ENCODE results near the gene CD27. TPM values are rescaled to one million over a fixed set of nuclear protein-coding genes. Genes with fewer than 3 reads are reported as not detected.
"Not testable (repeated sequence)": the region's sequence is repeated elsewhere in the genome, so short reads cannot be mapped to it uniquely, and the experiment has no call there.

The CD27 gene
- total RNA-seq, 2 donors from 2014 or later = 53.1 to 90.5 TPM

DNA sequence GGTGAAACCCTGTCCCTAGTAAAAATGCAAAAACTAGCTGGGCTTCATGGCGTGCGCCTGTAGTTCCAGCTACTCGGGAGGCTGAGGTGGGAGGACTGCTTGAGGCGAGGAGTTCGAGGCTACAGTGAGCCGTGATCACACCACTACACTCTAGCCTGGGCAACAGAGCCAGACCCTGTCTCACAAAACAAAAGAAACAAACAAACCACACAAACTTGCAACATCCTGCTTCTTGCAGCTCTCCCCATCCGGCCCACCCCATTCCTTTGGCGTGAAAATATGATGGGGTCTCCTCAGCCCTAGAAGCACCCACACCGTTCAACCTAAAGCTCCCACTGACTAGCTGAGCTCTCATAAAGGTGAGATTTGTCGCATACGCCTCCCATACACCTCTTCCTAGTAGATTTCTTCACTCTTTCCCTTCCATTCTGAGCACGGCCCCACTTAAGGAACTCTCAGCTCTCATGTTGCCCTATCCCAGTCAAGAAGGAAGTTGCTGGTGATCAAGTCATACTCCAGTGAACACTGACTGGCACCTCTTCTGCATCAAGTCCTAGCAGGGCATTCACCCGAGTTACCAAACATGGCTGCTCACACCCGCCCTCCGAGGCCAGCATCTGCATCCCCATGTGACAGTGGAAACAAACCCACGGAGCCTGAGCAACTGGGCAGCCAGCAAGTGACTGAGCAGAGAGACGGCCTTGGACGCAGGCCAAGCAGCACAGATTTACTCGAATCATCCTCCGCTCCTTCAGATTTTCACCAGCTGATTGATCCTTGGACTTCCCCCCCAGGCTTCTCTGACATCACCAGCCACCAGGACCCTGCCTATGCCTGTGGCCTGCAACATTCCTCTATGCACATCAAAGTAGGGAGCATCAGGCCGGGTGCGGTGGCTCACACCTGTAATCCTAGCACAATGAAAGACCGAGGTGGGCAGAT, 18.9 kb upstream of the CD27 start:
- ATAC-seq (replicated peaks in 1 of 2) (no peak), DNase-seq (peak in 1 of 2 donors; percentile 59)
- Mint-ChIP-seq H3K36me3 (ENCODE audit: insufficient read depth in 2 of 2) (no peaks in the 10 kb centered on the region), H3K27me3 (ENCODE audit: low read depth) (no peaks in the 10 kb centered on the region), H3K9me3 (no peaks in the 10 kb centered on the region), H3K27ac (peak overlapping the region; percentile 100), H3K4me1 (ENCODE audit: low read depth) (peaks cover 72% of the 10 kb centered on the region), H3K4me3 (peak overlapping the region; percentile 92 to 98)

DNA sequence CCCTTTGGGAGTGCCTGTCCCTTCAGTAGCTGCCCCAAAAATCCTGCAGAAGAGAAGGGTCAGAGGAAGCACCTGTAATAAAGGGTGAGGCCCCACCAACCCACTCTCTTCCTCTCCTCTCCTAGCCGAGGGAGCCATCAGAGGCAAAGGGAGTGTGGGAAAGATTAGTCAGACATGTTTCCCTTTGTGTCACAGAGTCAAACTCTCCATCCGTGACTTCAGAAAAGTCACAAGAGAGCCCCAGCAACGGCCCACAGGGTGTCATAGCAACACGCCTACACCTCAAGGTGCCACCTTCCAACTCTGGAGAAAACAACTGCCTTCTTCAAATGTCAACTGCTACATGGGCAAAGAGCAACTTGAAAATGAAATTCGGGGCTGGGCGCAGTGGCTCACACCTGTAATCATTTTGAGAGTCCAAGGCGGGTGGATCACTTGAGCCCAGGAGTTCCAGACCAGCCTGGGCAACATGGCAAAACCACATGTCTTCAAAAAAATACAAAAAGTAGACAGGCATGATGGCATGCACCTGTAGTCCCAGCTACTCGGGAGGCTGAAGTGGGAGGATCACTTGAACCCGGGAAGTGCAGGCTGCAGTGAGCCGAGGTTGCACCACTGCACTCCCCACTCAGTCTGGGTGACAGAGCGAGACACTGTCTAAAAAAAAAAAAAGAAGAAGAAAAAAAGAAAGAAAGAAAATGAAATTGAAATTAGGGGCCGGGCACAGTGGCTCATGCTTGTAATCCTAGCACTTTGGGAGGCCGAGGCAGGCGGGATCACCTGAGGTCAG, 17.7 kb upstream of the CD27 start:
- Mint-ChIP-seq H3K27me3 (ENCODE audit: low read depth) (no peaks in the 10 kb centered on the region), H3K27ac (peak overlapping the region; percentile 100), H3K4me1 (ENCODE audit: low read depth) (peaks cover 82% of the 10 kb centered on the region), H3K4me3 (peak overlapping the region; percentile 92 to 98), H3K36me3 (ENCODE audit: insufficient read depth in 2 of 2) (no peaks in the 10 kb centered on the region), H3K9me3 (no peaks in the 10 kb centered on the region)
- peak; percentile 91 to 96 for DNase-seq
- ATAC-seq (replicated peaks in 1 of 2) = peak; percentile 87 to 90

GRCh38 chr12:6427796-6428195, 17.0 kb upstream of the CD27 start:
- peak overlapping the region; percentile 100 for H3K27ac Mint-ChIP-seq
- peaks cover 89% of the 10 kb centered on the region for H3K4me1 Mint-ChIP-seq (ENCODE audit: low read depth)
- H3K36me3 Mint-ChIP-seq (ENCODE audit: insufficient read depth in 2 of 2); H3K27me3 Mint-ChIP-seq (ENCODE audit: low read depth); DNase-seq; ATAC-seq (replicated peaks in 1 of 2); H3K9me3 Mint-ChIP-seq: not testable (repeated sequence)
- H3K4me3 Mint-ChIP-seq = peak overlapping the region; percentile 92 to 98

- H3K36me3 Mint-ChIP-seq (ENCODE audit: insufficient read depth in 2 of 2) = no peaks in the 10 kb centered on the region
- peak overlapping the region; percentile 100 for H3K27ac Mint-ChIP-seq
- ATAC-seq (replicated peaks in 1 of 2) (no peak), DNase-seq (no peak)
- H3K27me3 Mint-ChIP-seq (ENCODE audit: low read depth) = no peaks in the 10 kb centered on the region
- peaks cover 92% of the 10 kb centered on the region for H3K4me1 Mint-ChIP-seq (ENCODE audit: low read depth)
- no peaks in the 10 kb centered on the region for H3K9me3 Mint-ChIP-seq
- peak overlapping the region; percentile 92 to 98 for H3K4me3 Mint-ChIP-seq
Observed at GRCh38 chr12:6428326-6428725, 16.4 kb upstream of the CD27 start.

GRCh38 chr12:6430124-6430989, 14.4 kb upstream of the CD27 start:
- peak overlapping the region; percentile 79 to 81 for H3K4me3 Mint-ChIP-seq
- H3K36me3 Mint-ChIP-seq (ENCODE audit: insufficient read depth in 2 of 2) = no peaks in the 10 kb centered on the region
- DNase-seq (peak; percentile 56 to 63), ATAC-seq (replicated peaks in 1 of 2) (peak in 1 of 2 donors; percentile 5)
- H3K27me3 Mint-ChIP-seq (ENCODE audit: low read depth) = no peaks in the 10 kb centered on the region
- peaks cover 92% of the 10 kb centered on the region for H3K4me1 Mint-ChIP-seq (ENCODE audit: low read depth)
- H3K9me3 Mint-ChIP-seq = no peaks in the 10 kb centered on the region
- peak overlapping the region; percentile 88 for H3K27ac Mint-ChIP-seq

DNA sequence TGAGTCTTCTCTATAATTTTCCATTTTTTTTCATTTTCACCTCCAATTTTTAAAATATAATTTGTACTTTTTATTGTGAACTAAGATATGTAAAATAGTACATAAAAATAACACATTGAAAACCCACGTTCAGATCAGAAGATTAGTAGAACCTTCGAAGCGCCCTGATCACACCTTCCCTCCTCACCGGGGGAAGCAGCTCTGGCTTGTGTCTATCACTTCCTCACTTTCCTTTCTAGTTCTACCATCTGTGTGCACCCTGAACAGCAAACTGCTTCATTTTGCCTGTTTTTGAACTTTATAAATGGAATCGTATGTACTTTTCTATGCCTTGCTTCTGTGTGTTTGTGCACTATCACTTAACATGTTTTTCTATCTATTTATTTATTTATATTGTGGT, 11.8 kb upstream of the CD27 start:
- DNase-seq = no peak
- H3K4me3 Mint-ChIP-seq = peak overlapping the region; percentile 57 to 58

DNA sequence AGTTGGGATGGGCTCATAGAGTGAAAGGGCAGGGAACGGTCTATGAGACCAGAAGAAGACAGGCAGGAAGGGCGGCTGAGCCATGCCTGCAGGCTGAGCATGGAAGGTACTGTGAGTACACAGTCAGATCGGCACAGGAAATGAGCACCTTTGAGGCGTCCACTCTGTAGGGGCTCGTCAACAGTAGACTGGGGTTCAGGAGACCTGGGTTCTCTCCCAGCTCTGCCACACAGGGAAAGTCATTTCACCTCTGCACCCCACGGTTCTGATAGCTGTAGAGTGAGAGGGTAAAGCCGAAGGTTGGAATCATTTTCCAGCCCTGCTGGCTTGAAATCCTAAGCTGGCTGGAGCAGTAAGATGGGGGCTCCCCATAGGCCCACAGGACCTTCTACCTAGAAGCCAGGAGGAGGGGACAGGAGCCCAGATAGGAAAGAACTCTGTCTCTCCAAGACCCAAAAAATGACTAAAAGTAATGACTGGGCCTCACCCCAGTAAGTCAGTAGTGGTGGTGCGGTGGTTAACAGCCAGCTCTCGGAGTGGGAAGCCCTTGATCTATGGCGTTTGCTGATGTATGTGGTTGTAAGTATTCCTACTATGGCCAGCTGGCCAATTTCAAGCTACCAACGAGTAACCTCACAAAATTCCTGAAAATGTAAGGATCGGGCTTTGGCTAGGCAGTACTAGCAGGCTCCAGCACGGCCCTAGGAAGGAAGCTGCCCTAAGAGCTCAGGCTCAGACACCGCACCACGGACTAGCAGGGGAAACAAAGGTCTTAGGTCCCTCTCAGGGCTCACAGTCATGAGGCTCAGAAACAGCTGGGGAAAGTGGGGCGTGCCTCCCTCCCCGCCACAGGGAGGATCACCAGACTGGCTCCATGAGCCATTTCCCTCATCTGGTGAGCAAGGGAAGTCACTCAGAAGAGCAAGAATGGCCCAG, 10.3 kb upstream of the CD27 start:
- ATAC-seq (replicated peaks in 1 of 2) = peak; percentile 90 to 92
- H3K36me3 Mint-ChIP-seq (ENCODE audit: insufficient read depth in 2 of 2) = peaks cover 0 to 2% of the 10 kb centered on the region in 2 donors
- peak; percentile 60 to 71 for DNase-seq
- H3K4me1 Mint-ChIP-seq (ENCODE audit: low read depth) = peaks cover 91% of the 10 kb centered on the region
- peak overlapping the region; percentile 83 to 87 for H3K4me3 Mint-ChIP-seq
- no peaks in the 10 kb centered on the region for H3K27me3 Mint-ChIP-seq (ENCODE audit: low read depth)
- H3K9me3 Mint-ChIP-seq = no peaks in the 10 kb centered on the region
- H3K27ac Mint-ChIP-seq = peak overlapping the region; percentile 93

More for the DNA sequence above, 11.8 kb upstream of the CD27 start:
- Mint-ChIP-seq H3K4me1 (ENCODE audit: low read depth) (peaks cover 87% of the 10 kb centered on the region), H3K27me3 (ENCODE audit: low read depth) (no peaks in the 10 kb centered on the region), H3K36me3 (ENCODE audit: insufficient read depth in 2 of 2) (peaks cover 0 to 2% of the 10 kb centered on the region in 2 donors), H3K27ac (no peak overlapping the region), H3K9me3 (no peaks in the 10 kb centered on the region)
- no peak for ATAC-seq (replicated peaks in 1 of 2)

DNA sequence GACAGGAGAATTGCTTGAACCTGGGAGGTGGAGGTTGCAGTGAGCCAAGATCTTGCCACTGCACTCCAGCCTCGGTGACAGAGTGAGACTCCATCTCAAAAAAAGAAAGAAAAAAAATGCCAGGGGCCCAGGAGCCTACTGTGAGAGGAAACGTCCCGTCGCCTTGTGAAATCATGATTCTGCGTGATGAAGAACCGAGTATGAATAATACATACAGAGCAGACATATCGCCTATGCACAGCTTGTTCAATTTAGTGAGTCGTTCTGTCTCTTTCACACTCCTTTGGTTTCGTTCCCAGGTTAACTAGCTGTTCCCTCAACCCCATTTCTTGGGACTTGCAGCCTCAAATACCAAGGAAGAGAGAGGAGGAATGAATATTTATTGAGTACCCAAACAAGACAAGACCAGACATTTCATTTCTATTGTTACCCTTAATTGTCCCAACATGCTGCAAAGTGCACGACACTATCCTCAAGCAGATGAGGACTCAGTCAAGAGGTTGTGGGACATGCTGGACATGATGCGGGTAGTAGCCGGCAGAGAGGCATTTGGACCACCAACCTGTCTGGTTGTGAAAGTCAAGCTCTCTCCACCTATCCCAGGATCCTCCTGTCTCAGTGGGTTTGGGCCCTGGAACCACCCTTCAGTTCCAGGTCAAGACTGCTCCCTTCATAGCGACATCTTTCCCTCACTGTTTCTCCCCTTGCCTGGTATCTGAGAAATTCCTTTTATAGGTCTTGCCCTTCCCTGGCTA, 8.6 kb upstream of the CD27 start:
- Mint-ChIP-seq H3K4me3 (no peak overlapping the region), H3K36me3 (ENCODE audit: insufficient read depth in 2 of 2) (peaks cover 0 to 2% of the 10 kb centered on the region in 2 donors), H3K27ac (no peak overlapping the region), H3K27me3 (ENCODE audit: low read depth) (no peaks in the 10 kb centered on the region), H3K9me3 (no peaks in the 10 kb centered on the region), H3K4me1 (ENCODE audit: low read depth) (peaks cover 82% of the 10 kb centered on the region)
- DNase-seq (no peak), ATAC-seq (replicated peaks in 1 of 2) (peak; percentile 35 to 41)

GRCh38 chr12:6437586-6437985, 7.2 kb upstream of the CD27 start:
- no peaks in the 10 kb centered on the region for H3K27me3 Mint-ChIP-seq (ENCODE audit: low read depth)
- DNase-seq = no peak
- ATAC-seq (replicated peaks in 1 of 2) = no peak
- H3K36me3 Mint-ChIP-seq (ENCODE audit: insufficient read depth in 2 of 2) = peaks cover 0 to 2% of the 10 kb centered on the region in 2 donors
- H3K4me3 Mint-ChIP-seq = no peak overlapping the region
- peaks cover 84% of the 10 kb centered on the region for H3K4me1 Mint-ChIP-seq (ENCODE audit: low read depth)
- H3K27ac Mint-ChIP-seq = no peak overlapping the region
- no peaks in the 10 kb centered on the region for H3K9me3 Mint-ChIP-seq

DNA sequence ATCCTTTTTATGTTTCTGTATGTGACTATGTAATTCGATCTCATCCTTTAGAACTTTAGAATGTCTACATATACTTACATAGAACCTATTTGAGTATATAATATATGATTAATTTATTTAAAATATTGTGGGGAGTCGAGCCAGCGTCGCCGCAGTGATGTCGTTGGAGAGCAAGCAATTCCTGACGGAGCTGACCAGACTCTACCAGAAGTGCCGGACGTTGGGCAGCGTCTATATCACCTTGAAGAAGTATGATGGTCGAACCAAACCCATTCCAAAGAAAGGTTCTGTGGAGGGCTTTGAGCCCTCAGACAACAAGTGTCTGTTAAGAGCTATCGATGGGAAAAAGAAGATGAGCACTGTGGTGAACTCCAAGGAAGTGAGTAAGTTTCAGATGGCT, 6.4 kb upstream of the CD27 start:
- Mint-ChIP-seq H3K4me3 (no peak overlapping the region), H3K4me1 (ENCODE audit: low read depth) (peaks cover 84% of the 10 kb centered on the region), H3K36me3 (ENCODE audit: insufficient read depth in 2 of 2) (peaks cover 0 to 5% of the 10 kb centered on the region in 2 donors), H3K27me3 (ENCODE audit: low read depth) (no peaks in the 10 kb centered on the region), H3K27ac (no peak overlapping the region), H3K9me3 (no peaks in the 10 kb centered on the region)
- ATAC-seq (replicated peaks in 1 of 2) (no peak), DNase-seq (no peak)

GRCh38 chr12:6440391-6440790, 4.4 kb upstream of the CD27 start:
- ATAC-seq (replicated peaks in 1 of 2) (no peak), DNase-seq (no peak)
- Mint-ChIP-seq H3K4me1 (ENCODE audit: low read depth) (peaks cover 83% of the 10 kb centered on the region), H3K9me3 (no peaks in the 10 kb centered on the region), H3K4me3 (no peak overlapping the region), H3K36me3 (ENCODE audit: insufficient read depth in 2 of 2) (peaks cover 1 to 12% of the 10 kb centered on the region in 2 donors), H3K27ac (peak overlapping the region; percentile 23), H3K27me3 (ENCODE audit: low read depth) (no peaks in the 10 kb centered on the region)
